Stimulated activated CD4-positive, alpha-beta T cell treated with anti-CD3 and anti-CD28 coated beads, Interleukin-12 subunit alpha, Interleukin-12 subunit beta, amount 100 ng/mL, for 48 hours (primary cell): ENCODE data around the gene CCDC8.
"Not testable (repeated sequence)": the region's sequence is repeated elsewhere in the genome, so short reads cannot be mapped to it uniquely, and the experiment has no call there.

Source experiments
- DNase-seq, 3 donors: peaks; one replicate each; pipeline ENCODE4 v3.0.0-alpha.2; 2020; ENCODE audit warnings: low read depth in 2 of 3, low spot score in 1 of 3

The CCDC8 gene

DNA sequence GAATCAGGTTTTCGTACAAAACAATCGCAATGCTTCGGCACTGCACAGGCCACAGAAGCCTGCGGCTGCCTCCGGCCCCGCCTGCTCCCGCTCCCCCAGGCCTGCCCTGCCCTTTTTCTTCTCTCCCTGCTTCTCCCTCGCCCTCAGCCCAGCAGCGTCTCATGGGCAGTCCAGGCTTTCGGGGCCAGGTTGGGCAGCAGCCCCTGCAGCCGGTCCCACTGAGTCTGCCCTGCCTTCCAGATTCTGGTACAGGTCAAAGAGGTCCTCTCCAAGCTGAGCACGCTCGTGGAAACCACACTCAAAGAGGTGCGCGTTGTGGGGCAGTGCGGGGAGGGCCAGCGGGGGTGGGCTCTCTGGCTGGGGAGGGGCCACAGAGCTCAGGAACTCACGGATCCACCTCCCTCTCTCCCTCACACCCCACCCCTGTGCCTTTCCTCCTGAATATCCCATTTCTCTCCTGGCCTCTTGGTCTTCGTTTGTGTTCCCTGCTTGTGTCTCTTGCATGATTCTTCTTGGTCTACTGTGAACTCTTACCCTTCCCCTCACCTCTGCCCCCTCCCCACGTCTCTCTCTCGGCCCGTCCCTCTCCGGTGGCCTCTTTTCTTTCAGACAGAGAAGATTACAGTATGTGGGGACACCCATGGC, 30.1 kb downstream of the CCDC8 start:
- DNase-seq: no peak

DNA sequence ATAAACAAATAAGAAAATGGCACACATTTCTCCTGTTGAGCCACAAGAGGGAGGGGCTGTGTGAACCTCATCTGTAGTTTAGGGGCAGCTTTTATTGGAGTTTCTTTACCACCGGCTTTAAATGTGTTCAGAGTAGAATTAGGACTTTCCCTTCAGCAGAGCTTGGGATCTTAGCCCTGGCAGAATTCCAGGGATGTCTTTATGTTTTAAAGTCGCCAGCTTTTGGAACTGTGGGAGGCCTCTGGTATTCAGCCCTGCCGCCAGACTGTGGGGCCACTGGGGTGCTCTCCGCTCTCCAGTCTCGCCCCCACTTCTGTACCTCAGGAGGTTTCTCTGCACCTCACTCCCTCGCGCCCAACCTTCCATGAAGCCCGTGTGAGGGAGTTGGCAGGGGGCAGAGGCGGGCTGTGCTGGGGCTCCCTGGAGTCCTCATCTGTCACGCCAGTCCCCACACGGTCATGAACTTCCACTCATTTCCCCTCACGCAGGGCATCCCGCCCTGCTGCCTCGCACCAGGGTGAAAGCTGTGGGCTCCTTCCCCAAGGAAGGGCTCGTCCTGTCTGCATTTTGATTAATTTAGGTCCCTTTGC, 31.5 kb downstream of the CCDC8 start:
- no peak for DNase-seq

DNA sequence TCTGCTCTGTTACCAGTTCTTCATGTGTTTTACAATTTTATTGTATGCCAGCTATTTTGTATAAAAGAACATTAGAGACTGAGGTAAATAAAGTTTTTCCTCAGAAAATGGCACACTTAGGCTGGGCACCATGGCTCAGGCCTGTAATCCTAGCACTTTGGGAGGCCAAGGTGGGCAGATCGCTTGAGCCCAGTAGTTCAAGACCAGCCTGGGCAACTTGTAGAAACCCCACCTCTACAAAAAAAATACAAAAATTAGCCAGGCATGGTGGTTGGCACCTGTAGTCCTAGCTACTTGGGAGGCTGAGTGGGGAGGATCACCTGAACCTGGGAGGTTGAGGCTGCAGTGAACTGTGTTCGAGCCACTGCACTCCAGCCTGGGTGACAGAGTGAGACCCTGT, 32.0 kb downstream of the CCDC8 start:
- no peak for DNase-seq

DNA sequence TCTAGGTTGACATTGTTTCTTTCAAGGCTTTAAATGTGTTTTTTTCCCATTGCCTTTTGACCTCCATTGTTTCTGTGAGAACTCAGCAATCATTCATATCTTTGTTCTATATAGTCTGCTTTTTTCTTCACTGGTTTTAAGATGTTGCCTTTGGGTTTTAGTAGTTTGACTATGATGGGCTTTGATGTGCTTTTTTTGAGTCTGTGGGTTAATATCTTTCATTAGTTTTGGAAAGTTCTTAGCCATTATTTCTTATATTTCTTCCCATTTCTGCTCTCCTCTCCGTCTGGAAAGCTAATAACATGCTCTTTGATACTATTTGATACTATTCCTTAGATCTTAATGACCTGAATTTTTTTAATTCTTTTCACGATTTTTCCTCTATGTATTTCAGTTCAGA, 32.7 kb downstream of the CCDC8 start:
- no peak for DNase-seq

DNA sequence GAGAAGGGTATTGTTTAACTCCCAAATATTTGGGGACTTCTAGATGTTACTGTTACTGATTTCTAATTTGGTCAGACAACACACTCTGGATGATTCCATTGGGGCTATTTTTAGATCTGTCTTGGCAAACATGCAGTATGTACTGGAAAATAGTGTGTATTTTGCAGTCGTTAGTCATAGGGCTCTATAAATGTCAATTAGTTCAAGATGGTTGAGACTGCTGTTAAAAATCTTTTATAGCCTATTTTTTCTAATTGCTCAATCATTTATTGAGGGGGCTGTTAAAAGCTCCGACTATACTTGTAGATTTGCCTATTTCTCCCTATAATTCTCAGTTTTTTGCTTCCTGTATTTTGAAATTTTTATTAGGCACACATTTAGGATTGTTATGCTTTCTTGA, 35.1 kb downstream of the CCDC8 start:
- no peak for DNase-seq

DNA sequence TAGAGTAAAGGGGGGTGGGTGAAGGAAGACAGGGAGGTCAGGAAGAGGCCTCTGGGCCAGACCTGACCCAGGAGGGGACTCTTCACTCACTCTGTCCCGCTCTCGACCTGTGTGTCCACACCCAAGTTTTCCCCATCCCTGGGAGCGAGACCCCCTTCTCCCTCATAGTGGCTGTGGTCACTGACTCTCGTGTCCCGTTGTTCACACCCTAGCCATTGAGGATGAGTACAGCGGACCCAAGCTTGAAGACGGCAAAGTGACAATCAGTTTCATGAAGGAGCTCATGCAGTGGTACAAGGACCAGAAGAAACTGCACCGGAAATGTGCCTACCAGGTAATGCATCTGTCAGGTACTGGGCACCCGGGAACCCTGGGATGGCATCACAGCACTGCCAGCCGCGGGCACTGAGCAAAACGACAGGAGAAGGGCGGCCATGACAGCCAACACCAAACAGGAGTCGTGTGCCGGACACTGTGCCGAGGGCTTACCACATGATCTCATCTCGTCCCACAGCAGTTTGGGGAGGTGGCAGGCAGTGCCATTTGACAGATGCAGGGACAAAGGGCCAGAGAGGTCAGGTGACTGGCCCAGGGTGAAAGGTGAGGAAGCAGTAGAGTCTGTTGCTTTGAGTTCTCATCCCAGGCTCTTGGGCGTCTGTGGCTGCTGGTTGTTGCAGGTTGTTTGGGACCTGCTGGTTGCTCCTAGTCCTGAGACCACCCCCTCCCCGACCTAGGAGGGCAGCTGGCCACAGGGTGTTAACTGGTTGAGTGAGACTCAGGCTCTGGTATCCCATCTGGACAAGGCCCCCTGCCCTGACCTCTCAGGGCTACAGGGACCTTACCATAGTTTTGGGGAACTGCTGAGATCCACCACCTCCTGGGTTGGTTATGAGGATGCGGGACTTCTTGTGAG, 36.9 kb downstream of the CCDC8 start:
- no peak for DNase-seq

DNA sequence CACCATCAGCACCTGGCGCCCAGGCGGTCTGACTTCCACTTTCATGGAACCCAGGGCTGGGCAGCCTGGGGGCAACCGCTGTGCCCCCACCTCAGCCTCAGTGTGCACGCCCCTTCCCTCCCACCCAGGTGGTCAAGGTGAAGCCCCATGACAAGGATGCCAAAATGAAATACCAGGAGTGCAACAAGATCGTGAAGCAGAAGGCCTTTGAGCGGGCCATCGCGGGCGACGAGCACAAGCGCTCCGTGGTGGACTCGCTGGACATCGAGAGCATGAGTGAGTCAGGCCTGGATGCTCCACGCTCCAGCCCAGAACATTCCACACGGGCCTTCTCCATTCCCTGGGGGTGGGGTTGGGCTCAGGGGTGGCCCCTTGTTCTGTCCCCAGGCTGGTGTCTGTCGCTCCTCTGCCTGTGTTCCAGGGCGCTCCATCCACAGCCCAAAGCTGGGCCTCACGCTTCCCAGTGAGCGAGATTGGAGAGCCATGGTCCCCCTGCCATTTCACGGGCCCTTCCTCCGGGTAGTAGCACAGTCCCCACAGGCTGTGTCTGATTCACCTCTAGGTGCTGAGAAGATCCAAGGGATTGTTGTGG, 37.8 kb downstream of the CCDC8 start:
- not testable (repeated sequence) for DNase-seq

DNA sequence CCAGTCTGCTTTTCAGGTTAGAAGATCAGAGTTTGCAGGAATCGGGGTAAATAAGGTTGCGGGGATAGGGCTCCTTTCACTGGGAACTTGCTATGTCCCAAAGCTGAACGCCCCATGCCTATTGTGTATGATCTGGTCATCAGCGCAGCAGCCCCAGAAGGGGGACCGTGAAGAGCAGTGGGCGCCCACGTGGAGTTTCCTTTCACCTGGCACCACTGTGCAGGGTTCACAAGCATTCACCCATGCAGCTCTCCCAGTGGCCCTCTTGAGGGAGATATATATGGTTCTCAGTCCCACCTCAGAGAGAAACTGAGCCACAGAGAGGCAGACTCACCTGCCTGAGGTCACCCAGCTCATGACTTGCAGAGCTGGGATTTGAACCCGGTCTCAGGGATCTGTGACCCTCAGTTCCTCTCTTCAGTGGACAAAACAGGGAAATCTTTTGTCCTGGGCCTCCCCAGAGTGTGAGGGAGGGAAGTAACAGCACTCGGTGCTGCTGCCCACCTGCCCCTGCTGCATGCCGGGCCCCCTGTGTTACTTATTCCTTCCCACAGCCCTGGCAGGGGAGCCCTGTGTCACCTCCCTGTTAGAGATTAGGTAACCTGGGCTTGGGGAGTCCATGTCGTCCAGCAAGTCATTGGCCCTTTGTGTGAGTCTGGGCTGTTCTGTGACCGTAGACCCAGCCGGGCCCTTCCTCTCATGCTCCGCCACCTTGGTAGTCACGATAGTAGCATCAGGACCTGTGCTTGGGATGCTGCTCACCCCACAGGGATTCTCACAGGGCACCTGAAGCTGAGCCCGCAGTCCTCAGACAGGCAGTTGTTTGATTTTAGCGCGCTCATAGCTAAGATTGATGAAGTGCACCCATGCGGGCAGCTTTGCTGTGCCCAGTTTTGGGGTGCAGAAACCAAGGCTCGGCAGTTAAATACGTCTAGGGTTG, 38.6 kb downstream of the CCDC8 start:
- no peak for DNase-seq

DNA sequence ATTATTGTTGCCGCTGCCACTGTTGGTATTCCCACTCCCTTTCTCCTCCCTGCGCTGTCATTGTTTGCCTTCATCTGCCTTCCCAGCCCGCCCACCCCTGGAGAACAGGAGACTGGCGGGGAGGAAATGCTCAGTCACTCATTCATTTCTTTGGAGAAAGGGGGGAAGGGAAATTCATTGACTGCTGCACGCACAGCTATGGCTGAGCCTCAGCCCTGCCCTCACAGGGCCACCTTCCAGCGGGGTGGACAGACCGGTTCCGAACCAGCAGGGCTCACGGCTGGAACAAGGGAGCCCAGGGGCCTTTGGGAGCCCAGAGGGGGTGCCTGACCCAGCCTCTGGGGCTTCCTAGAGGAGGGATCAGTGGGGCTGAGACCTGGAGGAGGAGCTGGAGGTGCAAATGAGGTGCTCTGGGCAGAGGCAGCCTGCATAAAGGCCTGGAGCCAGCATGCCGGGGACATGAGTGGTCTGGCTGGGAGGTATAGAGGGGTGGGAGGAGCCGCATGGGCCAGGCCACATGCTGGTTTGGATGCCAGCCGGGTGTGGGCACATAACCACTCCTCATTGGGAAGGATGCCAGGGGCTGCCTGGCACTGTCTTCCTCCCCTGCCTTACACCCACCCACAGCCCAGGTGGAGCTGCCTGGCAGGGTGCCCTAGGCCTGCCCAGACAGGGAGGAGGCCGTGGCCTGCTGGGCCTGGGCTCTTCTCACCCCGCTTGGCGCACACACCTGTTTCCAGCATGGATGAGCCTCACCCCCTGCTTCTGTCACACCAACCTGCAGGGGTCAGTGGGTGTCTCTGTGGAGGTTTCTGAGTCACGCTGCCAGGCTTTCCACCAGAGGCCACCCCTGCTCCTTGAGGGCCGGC, 39.6 kb downstream of the CCDC8 start:
- DNase-seq: no peak

DNA sequence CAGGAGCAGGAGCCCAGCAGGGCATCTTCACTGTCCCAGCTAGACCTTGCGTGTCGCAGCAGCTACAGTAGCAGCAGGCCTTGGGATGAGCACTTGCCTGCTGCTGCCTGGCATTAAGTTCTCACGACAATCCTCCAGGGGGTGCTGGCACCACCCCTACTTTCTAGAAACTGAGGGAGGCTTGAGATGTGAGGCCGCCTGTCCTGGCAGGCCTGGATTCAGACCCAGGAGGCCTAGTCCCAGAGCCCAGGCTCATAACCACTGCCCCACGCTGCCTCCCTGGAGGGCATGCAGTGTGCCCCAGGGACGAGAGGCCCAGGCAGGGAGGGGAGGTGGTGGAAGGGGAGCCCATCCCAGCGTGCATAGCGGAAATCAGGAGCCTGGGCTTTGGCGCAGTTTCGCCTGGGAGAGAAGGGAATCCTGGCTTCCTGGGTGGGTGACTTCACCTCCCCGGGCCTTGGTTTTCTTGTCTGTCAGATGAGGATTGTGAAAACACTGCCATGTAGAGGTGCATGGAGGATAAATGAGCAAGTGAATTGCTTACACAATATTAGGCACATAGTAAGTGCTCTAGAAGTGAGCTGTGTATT, 40.4 kb downstream of the CCDC8 start:
- DNase-seq: no peak

DNA sequence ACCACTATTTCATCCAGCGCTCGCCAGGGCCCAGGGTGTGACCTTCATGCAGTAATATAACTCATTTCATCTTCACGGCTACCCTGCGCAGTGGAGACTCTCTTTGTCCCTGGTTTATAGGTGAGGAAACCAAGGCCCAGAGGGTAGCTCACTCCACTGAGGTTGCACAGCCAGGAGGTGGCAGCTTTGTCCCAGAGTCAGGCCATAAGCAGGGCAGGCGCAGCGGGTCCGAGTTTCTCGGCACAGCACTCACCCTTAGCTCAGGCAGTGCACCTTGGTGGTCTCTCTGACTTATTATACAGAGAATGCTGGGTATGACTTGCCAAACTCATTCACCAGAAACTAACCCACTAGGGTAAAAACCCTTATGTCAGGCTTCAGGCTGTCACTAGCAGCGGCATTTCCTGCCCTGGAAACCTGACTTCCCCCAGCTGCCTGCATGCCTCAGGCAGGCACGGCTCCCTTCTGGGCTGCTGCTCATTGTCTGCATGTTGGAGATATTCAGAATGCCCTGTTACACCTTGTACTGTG, 41.9 kb downstream of the CCDC8 start:
- DNase-seq: no peak

DNA sequence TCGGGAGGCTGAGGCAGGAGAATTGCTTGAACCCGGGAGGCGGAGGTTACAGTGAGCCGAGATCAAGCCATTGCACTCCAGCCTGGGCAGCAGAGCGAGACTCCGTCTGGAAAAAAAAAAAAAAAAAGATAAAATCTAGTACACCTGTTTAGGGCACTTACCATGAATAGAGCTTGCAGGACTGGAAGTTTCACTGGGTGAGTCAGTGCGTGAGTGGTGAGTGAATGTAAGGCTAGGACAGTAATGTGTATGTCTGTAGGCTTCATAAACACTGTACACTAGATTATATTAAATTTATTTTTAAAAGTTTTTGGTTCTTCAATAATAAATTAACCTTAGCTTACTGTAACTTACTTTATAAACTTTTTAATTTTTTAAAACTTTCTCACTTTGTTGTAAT, 43.5 kb downstream of the CCDC8 start:
- DNase-seq: no peak

DNA sequence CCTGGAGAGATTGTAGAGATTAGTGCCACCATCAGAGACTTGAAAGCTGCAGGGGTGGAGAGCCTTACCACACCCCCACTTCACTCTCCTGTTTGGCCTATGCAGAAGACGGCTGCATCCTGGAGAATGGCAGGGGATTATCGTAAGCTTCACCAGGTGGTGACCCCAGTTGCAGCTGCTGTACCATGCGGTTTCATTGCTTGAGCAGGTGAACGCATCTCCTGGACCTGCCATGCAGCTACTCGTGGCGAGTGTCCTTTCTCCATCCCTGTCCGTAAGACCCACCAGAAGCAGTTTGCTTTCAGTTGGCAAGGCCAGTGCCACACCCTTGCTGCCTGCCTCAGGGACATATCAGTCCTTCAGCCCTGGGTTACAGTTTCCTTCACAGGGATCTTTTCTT, 45.2 kb downstream of the CCDC8 start:
- no peak for DNase-seq

DNA sequence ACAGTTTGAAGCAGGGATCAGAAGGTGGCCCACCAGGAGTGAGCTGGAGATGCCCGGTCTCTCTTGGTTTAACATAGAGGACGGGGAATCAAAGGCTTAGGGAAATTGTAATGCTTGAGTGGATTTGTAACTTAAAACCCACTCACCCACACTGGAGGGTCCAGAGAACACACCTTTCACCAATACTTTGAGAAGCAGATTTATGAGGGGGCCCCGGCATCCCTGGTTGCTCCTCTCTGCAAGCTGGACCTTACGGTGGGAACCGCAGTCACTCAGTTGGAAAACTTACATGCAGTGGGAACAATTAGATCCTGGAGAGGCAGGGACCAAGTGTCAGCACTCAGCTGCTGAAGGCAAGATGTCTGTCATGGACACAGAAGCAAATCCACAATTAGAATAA, 45.9 kb downstream of the CCDC8 start:
- DNase-seq: no peak

DNA sequence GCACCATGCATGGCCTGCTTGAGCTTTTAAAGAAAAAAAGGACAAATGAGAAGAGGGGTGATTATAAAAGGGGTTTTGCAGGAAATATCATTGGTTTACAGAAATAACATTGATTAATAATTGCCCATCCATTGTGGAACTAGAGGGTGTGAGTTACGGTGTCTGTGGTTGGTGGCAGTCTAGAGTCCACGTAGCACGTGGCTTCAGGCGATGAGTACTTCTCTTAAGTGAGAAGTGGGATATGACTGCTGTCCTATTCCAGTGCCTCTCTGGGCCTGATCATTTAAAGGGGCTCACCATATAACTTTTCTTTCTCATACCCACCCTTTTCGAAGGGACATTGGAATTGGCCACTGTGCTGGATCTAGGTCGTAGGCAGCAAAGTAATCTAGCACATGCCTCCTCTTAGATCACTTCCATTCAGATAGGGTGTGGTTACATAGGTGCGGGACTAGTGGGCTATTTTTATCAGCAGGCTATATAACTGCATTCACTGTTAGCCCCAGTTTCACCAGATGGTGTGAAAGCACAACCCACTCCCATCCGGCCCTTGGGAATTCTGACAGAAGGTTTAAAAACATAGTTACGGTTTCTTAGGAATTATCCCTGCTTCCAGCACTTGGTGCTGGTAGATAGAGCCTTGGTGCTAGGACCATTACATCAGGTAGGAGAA, 46.6 kb downstream of the CCDC8 start:
- no peak for DNase-seq

DNA sequence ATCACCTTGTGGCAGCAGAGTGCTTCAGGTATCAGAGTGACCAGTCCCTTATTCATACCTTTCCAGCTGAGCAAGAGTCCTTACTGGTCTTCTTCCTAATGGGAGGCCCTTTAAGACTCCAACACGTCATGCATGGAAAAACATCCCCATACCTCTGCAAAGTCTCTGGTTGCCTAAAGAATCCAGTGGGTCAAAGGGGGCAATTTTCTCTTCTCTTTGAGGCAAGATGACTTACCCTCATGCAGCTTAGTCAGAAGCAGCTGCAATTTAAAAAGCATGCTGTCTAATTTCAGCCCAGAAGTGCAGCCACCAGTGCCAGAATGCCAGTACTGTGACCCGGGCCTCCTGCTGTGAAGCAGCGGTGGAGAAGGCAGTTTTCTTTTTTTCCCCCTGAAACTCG, 47.8 kb downstream of the CCDC8 start:
- DNase-seq: no peak

DNA sequence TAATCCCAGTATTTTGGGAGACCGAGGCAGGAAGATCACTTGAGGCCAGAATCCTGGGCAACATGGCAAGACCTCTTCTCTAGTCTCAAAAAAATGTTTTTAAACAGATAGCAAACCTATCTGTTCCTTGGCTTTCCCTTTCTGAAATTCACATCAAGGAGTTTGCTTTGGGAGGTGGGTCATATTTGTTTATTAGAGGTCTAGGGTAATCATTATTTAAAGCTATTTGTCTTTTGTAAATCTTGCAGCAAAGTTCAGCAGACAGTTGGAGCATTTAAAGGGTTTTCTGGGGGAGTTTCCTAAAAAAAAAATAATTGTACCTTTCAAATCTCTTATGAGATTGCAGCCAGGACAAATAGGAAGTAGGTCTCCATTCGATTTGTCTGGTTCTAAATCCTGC, 49.0 kb downstream of the CCDC8 start:
- no peak for DNase-seq

DNA sequence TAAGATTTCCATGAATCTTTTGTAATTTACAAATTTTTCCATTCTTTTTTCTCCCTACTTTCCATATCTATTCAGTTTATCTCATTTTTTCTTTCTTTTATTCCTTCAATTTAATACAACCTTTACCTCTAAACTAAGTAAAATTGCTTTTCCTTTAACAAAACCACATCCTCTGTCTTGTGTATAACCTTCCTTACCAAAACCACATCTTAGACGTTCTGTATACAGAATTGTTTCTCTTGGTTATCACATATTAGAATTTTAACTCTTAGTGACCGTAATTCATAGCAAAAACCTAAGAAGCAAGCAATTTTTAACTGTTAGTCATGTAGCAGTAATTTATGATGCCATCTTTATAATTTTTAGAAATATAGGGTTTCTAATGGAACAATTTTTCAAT, 51.4 kb downstream of the CCDC8 start:
- DNase-seq: no peak
